Fibroblast of lung (primary cell): ENCODE results near the gene SCRT2. TPM values are rescaled to one million over a fixed set of nuclear protein-coding genes. Genes with fewer than 3 reads are reported as not detected.

Experiments
- DNase-seq, 2 donors: peaks; one replicate each; pipeline versions ENCODE4 v3.0.0 to v3.0.0-alpha.2; 2010; ENCODE audit warnings: low read depth in 2 of 2
- H2AFZ ChIP-seq: 2 replicates; pipeline ENCODE4 v1.5.1; 2012; ENCODE audit warnings: low read length, control low read depth, inconsistent platforms
- H3K27ac ChIP-seq: 2 replicates; pipeline ENCODE4 v1.5.1; 2011; ENCODE audit warnings: low read length, control low read depth; ENCODE audit not compliant: insufficient read depth
- H3K27me3 ChIP-seq: 2 replicates; pipeline ENCODE4 v1.5.1; 2011; ENCODE audit warnings: mild to moderate bottlenecking, low read length; ENCODE audit not compliant: control insufficient read depth, insufficient read depth
- H3K36me3 ChIP-seq: 2 replicates; pipeline ENCODE4 v1.5.1; 2011; ENCODE audit warnings: low read length; ENCODE audit not compliant: control insufficient read depth, insufficient read depth
- H3K4me1 ChIP-seq: 2 replicates; pipeline ENCODE4 v1.5.1; 2011; ENCODE audit warnings: low read length; ENCODE audit not compliant: control insufficient read depth, insufficient read depth; ENCODE audit errors: extremely low read depth
- H3K4me2 ChIP-seq: 2 replicates; pipeline ENCODE4 v1.5.1; 2011; ENCODE audit warnings: low read length, control low read depth; ENCODE audit not compliant: insufficient read depth; ENCODE audit errors: extremely low read depth
- H3K4me3 ChIP-seq, 4 experiments: fragments of 200-600 bp in 1 of 4; sonication (generic) in 1 of 4; replicated peaks in 1 of 4; 2 replicates each; pipeline ENCODE4 v1.5.1; 2011 to 2016; ENCODE audit warnings: low read length in 4 of 4, low read depth in 3 of 4, mild to moderate bottlenecking in 3 of 4, control low read depth in 2 of 4, inconsistent platforms in 1 of 4, mixed read lengths in 1 of 4; ENCODE audit not compliant: insufficient read depth in 1 of 4; ENCODE audit errors: control extremely low read depth in 1 of 4
- H3K79me2 ChIP-seq: 2 replicates; pipeline ENCODE4 v1.5.1; 2012; ENCODE audit warnings: mild to moderate bottlenecking, low read length, inconsistent platforms; ENCODE audit not compliant: control insufficient read depth, insufficient read depth
- H3K9ac ChIP-seq: 2 replicates; pipeline ENCODE4 v1.5.1; 2011; ENCODE audit warnings: mild to moderate bottlenecking, low read length, control low read depth; ENCODE audit not compliant: insufficient read depth
- H3K9me3 ChIP-seq: 2 replicates; pipeline ENCODE4 v1.5.1; 2012; ENCODE audit warnings: low read depth, low read length; ENCODE audit not compliant: control insufficient read depth, insufficient read depth
- H4K20me1 ChIP-seq: 2 replicates; pipeline ENCODE4 v1.5.1; 2011; ENCODE audit warnings: low read length; ENCODE audit not compliant: control insufficient read depth, insufficient read depth; ENCODE audit errors: extremely low read depth
- CTCF ChIP-seq, 2 donors: IDR thresholded peaks in 1 of 2; conservative IDR thresholded peaks in 1 of 2; 1 replicate in 1 of 2; 2 replicates in 1 of 2; pipeline ENCODE4 v1.5.1; 2011 to 2012; ENCODE audit warnings: low read length in 2 of 2, control low read depth in 1 of 2, inconsistent platforms in 1 of 2, low read depth in 1 of 2, mild to moderate bottlenecking in 1 of 2
- EZH2 ChIP-seq: IDR thresholded peaks from 2 replicates; pipeline ENCODE4 v1.5.1; 2012; ENCODE audit warnings: low read length, control low read depth, mild to moderate bottlenecking; ENCODE audit errors: missing control alignments
- polyA plus RNA-seq, 2 donors: library from polyadenylated mRNA; depleted of rRNA in 1 of 2; stranded (reverse) in 1 of 2; unstranded in 1 of 2; fragments of >200 nt; gene quantifications; 2 replicates each; pipeline ENCODE4 v1.2.1, GENCODE V29; 2011 to 2012; ENCODE audit warnings: missing spikeins in 1 of 2
- total RNA-seq: library from RNA; depleted of rRNA; stranded (reverse); fragments of >200 nt; gene quantifications from 2 replicates; pipeline ENCODE4 v1.2.1, GENCODE V29; 2014

SCRT2 gene
- total and polyA plus RNA-seq, 2 donors (not counting 1 experiment from before 2014, with no cell fraction given), result not detected

GRCh38 chr20:667351-668034 is 8.1 kb downstream of the SCRT2 start:
- Histone ChIP-seq H3K9me3 (no peaks in the 10 kb centered on the region), H2AFZ (no peak overlapping the region), H3K4me2 (no peak overlapping the region), H3K27ac (no peak overlapping the region), H4K20me1 (no peaks in the 10 kb centered on the region), H3K79me2 (no peaks in the 10 kb centered on the region), H3K36me3 (no peaks in the 10 kb centered on the region), H3K4me3 (no peak overlapping the region), H3K4me1 (no peaks in the 10 kb centered on the region), H3K27me3 (peaks cover 62% of the 10 kb centered on the region), H3K9ac (no peak overlapping the region)
- DNase-seq, result peak; percentile 18 to 45
- TF ChIP-seq CTCF (conservative IDR thresholded peaks at IDR 0.05 in 1 of 2, IDR thresholded peaks at IDR 0.05 in 1 of 2; ENCODE audit: low read depth in 1 of 2, low read length in 2 of 2) (peak; percentile 82 to 95), EZH2 (peak; percentile 41)

- Histone ChIP-seq H3K4me1 (no peaks in the 10 kb centered on the region), H3K4me3 (no peak overlapping the region), H3K9ac (no peak overlapping the region), H3K36me3 (no peaks in the 10 kb centered on the region), H4K20me1 (no peaks in the 10 kb centered on the region), H2AFZ (no peak overlapping the region), H3K27me3 (peaks cover 63% of the 10 kb centered on the region), H3K4me2 (no peak overlapping the region), H3K27ac (no peak overlapping the region), H3K79me2 (no peaks in the 10 kb centered on the region), H3K9me3 (no peaks in the 10 kb centered on the region)
- DNase-seq, result no peak
- no peak for TF ChIP-seq CTCF (conservative IDR thresholded peaks at IDR 0.05 in 1 of 2, IDR thresholded peaks at IDR 0.05 in 1 of 2; ENCODE audit: low read depth in 1 of 2, low read length in 2 of 2)
- no peak for TF ChIP-seq EZH2
Measured at GRCh38 chr20:666877-667276, 8.7 kb downstream of the SCRT2 start.

- Histone ChIP-seq H3K27ac (no peak overlapping the region), H3K27me3 (peaks cover 49% of the 10 kb centered on the region), H3K4me1 (no peaks in the 10 kb centered on the region), H3K36me3 (no peaks in the 10 kb centered on the region), H3K4me2 (no peak overlapping the region), H2AFZ (no peak overlapping the region), H4K20me1 (no peaks in the 10 kb centered on the region), H3K4me3 (no peak overlapping the region), H3K9me3 (no peaks in the 10 kb centered on the region), H3K79me2 (no peaks in the 10 kb centered on the region), H3K9ac (no peak overlapping the region)
- no peak for DNase-seq
- TF ChIP-seq CTCF (conservative IDR thresholded peaks at IDR 0.05 in 1 of 2, IDR thresholded peaks at IDR 0.05 in 1 of 2; ENCODE audit: low read depth in 1 of 2, low read length in 2 of 2), result no peak
Measured at GRCh38 chr20:665276-665675, 10.3 kb downstream of the SCRT2 start.
